HFF-Myc (cell line): Measurements from ENCODE around the gene EIF5AL1.
"Not testable (repeated sequence)": the region's sequence is repeated elsewhere in the genome, so short reads cannot be mapped to it uniquely, and the experiment has no call there.

Experiments used
- DNase-seq: peaks from one replicate; pipeline ENCODE4 v3.0.0-alpha.2; 2011; ENCODE audit warnings: low read depth; ENCODE audit errors: extremely low read depth
- H3K4me3 ChIP-seq: replicated peaks from 2 replicates; pipeline ENCODE4 v1.5.1; 2011; ENCODE audit warnings: low read depth, mild to moderate bottlenecking, control low read depth, low read length
- CTCF ChIP-seq: IDR thresholded peaks from 2 replicates; pipeline ENCODE4 v1.5.1; 2012; ENCODE audit warnings: mild to moderate bottlenecking, low read depth, low read length, control low read depth; ENCODE audit errors: missing control alignments

EIF5AL1 gene

DNA sequence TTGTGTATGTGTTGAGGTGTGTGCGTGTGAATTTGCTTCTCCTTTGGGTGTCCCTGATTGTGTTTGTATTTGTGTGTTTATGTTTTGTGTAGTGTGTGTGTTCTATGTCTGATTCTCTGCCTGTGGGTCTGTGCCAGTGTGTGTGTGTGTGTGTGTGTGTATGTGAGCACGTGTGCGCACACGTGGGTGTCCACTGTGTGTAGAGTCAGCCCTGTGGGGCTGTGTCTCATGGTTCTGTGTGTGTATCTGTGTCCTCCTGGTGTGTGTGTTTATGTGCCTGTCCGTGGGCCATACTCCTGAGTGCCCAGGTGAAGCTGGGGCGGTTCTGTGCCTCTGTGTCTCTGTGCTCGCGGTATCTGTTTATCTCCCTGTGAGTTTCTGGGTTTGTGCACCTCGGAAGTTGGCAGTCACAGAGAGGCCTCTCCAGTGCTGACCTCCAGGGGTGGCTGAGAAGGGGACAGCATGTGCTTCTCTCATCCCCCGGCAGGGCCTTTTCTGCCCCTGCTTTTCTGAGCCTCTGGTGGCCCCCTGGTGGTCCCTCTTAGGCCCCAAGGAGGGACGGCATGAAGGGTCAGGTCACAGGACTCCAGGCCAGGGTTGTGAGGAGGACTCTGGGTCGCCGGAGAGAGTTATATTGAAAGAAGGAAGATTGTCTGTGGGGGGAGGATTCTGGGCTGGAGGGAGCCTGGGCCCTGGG, 11.0 kb downstream of the EIF5AL1 start:
- not testable (repeated sequence) for H3K4me3 ChIP-seq, DNase-seq

DNA sequence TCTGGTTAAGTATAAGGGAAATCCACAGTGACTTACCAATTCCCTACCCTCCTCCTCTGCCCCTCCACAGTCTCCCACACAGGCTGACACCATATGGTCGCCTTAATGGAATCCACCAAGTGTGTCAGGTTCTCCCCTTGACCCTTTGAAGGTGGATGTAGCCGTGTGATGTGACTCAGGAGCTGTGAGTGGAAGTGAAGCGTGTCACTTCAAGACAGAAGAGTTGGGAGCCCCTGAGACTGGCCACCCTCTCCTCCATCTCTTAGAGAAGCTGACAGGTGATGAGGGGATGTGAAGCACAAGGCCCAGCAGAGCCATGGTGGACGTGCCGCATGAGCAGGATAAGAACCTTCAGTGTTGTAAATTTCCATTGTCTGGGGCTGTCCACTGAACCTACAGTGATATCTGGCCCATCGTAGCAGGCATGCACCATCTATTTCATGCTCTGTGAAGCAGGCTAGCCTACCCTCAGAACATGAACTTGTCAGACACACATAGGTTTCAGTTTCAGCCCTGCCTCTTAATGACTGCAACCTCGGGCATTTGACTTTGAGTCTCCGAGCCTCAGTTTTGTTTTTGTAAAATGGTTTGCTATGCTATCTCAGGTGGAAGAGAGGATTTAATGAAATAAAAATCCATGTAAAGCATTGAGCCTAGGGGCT, 12.8 kb downstream of the EIF5AL1 start:
- DNase-seq, H3K4me3 ChIP-seq: not testable (repeated sequence)

DNA sequence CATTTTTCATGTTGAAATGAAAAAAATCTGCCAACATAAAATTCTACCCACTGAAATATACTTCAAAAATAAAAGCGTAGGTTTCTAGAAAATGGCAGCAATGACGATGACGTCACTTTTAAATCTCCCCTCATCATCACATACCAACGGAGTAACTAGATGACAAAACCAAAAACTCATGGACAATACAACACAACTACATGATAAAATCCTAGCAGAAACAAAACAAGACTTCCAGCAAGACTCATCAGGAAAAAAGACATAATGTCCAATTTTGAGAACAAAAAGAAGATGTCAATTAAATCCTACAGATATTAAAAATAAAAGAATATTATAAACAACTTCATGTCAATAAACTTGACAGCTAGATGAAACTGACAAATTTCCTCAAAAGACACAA, 15.9 kb downstream of the EIF5AL1 start:
- H3K4me3 ChIP-seq, DNase-seq: not testable (repeated sequence)

- DNase-seq, H3K4me3 ChIP-seq: not testable (repeated sequence)
Measured at GRCh38 chr10:79533142-79533902, 21.0 kb downstream of the EIF5AL1 start.

- DNase-seq, result not testable (repeated sequence)
Measured at GRCh38 chr10:79533903-79534175, 21.5 kb downstream of the EIF5AL1 start.

DNA sequence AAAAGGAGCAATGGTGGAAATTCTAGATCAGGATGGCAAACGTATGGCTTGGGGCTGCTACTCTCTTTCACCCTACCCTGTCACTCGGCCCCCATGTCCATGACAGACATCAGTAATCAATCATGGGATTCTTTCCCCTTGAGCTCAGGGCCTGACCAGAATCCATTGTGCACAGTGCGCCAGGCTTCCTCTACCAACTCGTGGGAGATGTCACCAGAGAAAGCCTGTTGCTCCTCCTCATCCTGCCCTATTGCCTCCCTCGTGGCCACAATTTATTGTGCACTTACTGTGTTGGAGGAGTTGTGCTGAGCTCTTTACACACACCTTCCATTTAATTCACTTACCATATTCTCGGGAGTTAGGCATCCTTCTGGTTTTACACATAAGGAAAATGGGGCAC, 26.0 kb downstream of the EIF5AL1 start:
- H3K4me3 ChIP-seq, DNase-seq: not testable (repeated sequence)

More at GRCh38 chr10:79533903-79534175, 21.5 kb downstream of the EIF5AL1 start:
- not testable (repeated sequence) for H3K4me3 ChIP-seq

GRCh38 chr10:79540930-79541329, 28.6 kb downstream of the EIF5AL1 start:
- not testable (repeated sequence) for DNase-seq, H3K4me3 ChIP-seq

GRCh38 chr10:79542626-79543025, 30.3 kb downstream of the EIF5AL1 start:
- H3K4me3 ChIP-seq, result no peak overlapping the region
- no peak for DNase-seq
- TF ChIP-seq CTCF, result no peak

- not testable (repeated sequence) for H3K4me3 ChIP-seq, DNase-seq
Measured at GRCh38 chr10:79544408-79544807, 32.1 kb downstream of the EIF5AL1 start.

- DNase-seq, result not testable (repeated sequence)
Measured at GRCh38 chr10:79544926-79545659, 32.8 kb downstream of the EIF5AL1 start.

GRCh38 chr10:79547128-79547527, 34.8 kb downstream of the EIF5AL1 start:
- H3K4me3 ChIP-seq, DNase-seq: not testable (repeated sequence)

More at GRCh38 chr10:79544926-79545659, 32.8 kb downstream of the EIF5AL1 start:
- H3K4me3 ChIP-seq, result not testable (repeated sequence)

GRCh38 chr10:79547973-79548372, 35.6 kb downstream of the EIF5AL1 start:
- DNase-seq, result no peak
- H3K4me3 ChIP-seq, result no peak overlapping the region
- TF ChIP-seq CTCF, result no peak
